ENCODE data around the gene CRNN. TPM values are rescaled to one million over a fixed set of nuclear protein-coding genes. Genes with fewer than 3 reads are reported as not detected.

The CRNN gene
- total RNA-seq, 2 experiments from 2014 or later, result not detected

GRCh38 chr1:152411134-152411533 lies 2.9 kb downstream of the CRNN start:
- intact Hi-C loops (cut with DNase I, micrococcal nuclease), result no loop called here
- CTCF ChIA-PET, result no interaction called here
- Mint-ChIP-seq H3K36me3 (ENCODE audit: low read depth) (no peaks in the 10 kb centered on the region), H3K4me1 (ENCODE audit: low read depth) (no peaks in the 10 kb centered on the region), H3K4me3 (no peak overlapping the region), H3K27ac (no peak overlapping the region), H3K27me3 (peaks cover 37% of the 10 kb centered on the region), H3K9me3 (no peaks in the 10 kb centered on the region)
- DNase-seq, result no peak
- H3K9me3 ChIP-seq (ENCODE audit: control insufficient read depth in 1 of 2, insufficient read depth in 1 of 2, low read length in 2 of 2), result no peaks in the 10 kb centered on the region
- H3K36me3 ChIP-seq (ENCODE audit: insufficient read depth, low read length), result no peaks in the 10 kb centered on the region
- TF ChIP-seq, protein P1, sequence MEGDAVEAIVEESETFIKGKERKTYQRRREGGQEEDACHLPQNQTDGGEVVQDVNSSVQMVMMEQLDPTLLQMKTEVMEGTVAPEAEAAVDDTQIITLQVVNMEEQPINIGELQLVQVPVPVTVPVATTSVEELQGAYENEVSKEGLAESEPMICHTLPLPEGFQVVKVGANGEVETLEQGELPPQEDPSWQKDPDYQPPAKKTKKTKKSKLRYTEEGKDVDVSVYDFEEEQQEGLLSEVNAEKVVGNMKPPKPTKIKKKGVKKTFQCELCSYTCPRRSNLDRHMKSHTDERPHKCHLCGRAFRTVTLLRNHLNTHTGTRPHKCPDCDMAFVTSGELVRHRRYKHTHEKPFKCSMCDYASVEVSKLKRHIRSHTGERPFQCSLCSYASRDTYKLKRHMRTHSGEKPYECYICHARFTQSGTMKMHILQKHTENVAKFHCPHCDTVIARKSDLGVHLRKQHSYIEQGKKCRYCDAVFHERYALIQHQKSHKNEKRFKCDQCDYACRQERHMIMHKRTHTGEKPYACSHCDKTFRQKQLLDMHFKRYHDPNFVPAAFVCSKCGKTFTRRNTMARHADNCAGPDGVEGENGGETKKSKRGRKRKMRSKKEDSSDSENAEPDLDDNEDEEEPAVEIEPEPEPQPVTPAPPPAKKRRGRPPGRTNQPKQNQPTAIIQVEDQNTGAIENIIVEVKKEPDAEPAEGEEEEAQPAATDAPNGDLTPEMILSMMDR (IDR thresholded peaks at IDR 0.05), result no peak
- H3K4me3 ChIP-seq (ENCODE audit: low read length), result no peak overlapping the region
- ATAC-seq (ENCODE audit: poor library complexity), result no peak
- H3K27ac ChIP-seq (ENCODE audit: low read depth in 1 of 2, low read length in 2 of 2), result no peak overlapping the region
- POLR2A ChIA-PET, result no interaction called here
- peaks cover 5 to 7% of the 10 kb centered on the region in 2 experiments for H3K27me3 ChIP-seq (ENCODE audit: control insufficient read depth in 1 of 2, insufficient read depth in 2 of 2, low read length in 2 of 2)
- H3K4me1 ChIP-seq (ENCODE audit: insufficient read depth, low read length), result no peaks in the 10 kb centered on the region

GRCh38 chr1:152410599-152410998 lies 3.5 kb downstream of the CRNN start:
- no peak overlapping the region for H3K27ac Mint-ChIP-seq
- no peak overlapping the region for H3K4me3 Mint-ChIP-seq
- no peaks in the 10 kb centered on the region for H3K4me1 ChIP-seq (ENCODE audit: insufficient read depth, low read length)
- H3K36me3 Mint-ChIP-seq (ENCODE audit: low read depth), result no peaks in the 10 kb centered on the region
- H3K9me3 ChIP-seq (ENCODE audit: control insufficient read depth in 1 of 2, insufficient read depth in 1 of 2, low read length in 2 of 2), result no peaks in the 10 kb centered on the region
- H3K9me3 Mint-ChIP-seq, result no peaks in the 10 kb centered on the region
- H3K27me3 ChIP-seq (ENCODE audit: control insufficient read depth in 1 of 2, insufficient read depth in 2 of 2, low read length in 2 of 2), result peaks cover 0 to 4% of the 10 kb centered on the region in 2 experiments
- H3K4me3 ChIP-seq (ENCODE audit: low read length), result no peak overlapping the region
- H3K27ac ChIP-seq (ENCODE audit: low read depth in 1 of 2, low read length in 2 of 2), result no peak overlapping the region
- TF ChIP-seq, protein P1 (IDR thresholded peaks at IDR 0.05), result no peak
- H3K4me1 Mint-ChIP-seq (ENCODE audit: low read depth), result no peaks in the 10 kb centered on the region
- CTCF ChIA-PET, result no interaction called here
- peaks cover 35% of the 10 kb centered on the region for H3K27me3 Mint-ChIP-seq
- ATAC-seq (ENCODE audit: poor library complexity), result no peak
- intact Hi-C loops (cut with DNase I, micrococcal nuclease), result no loop called here
- H3K36me3 ChIP-seq (ENCODE audit: insufficient read depth, low read length), result no peaks in the 10 kb centered on the region
- DNase-seq, result no peak
- POLR2A ChIA-PET, result no interaction called here

DNA sequence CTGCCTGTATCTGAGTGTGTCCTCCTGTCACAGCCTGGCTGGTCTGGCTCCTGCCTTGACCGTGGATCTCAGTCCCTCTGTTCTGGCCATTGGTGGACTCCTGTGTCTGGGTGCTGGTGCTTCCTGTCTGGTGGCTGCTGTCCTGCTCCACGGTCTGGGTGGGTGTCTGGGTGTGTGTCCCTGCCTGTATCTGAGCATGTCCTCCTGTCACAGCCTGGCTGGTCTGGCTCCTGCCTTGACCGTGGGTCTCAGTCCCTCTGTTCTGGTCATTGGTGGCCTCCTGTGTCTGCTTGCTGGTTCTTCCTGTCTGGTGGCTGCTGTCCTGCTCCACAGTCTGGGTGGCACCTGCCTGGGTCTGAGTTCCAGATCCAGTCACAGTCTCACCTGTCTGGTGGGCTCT lies 4.0 kb downstream of the CRNN start:
- TF ChIP-seq, protein P1 (IDR thresholded peaks at IDR 0.05), result no peak
- H3K36me3 Mint-ChIP-seq (ENCODE audit: low read depth), result no peaks in the 10 kb centered on the region
- no peak overlapping the region for H3K27ac Mint-ChIP-seq
- H3K4me3 Mint-ChIP-seq, result no peak overlapping the region
- ChIA-PET CTCF (no interaction called here), POLR2A (no interaction called here)
- H3K4me1 Mint-ChIP-seq (ENCODE audit: low read depth), result no peaks in the 10 kb centered on the region
- Histone ChIP-seq H3K9me3 (ENCODE audit: control insufficient read depth in 1 of 2, insufficient read depth in 1 of 2, low read length in 2 of 2) (no peaks in the 10 kb centered on the region), H3K4me1 (ENCODE audit: insufficient read depth, low read length) (no peaks in the 10 kb centered on the region), H3K27me3 (ENCODE audit: control insufficient read depth in 1 of 2, insufficient read depth in 2 of 2, low read length in 2 of 2) (peaks cover 1 to 4% of the 10 kb centered on the region in 2 experiments), H3K36me3 (ENCODE audit: insufficient read depth, low read length) (no peaks in the 10 kb centered on the region), H3K4me3 (ENCODE audit: low read length) (no peak overlapping the region), H3K27ac (ENCODE audit: low read depth in 1 of 2, low read length in 2 of 2) (no peak overlapping the region)
- intact Hi-C loops (cut with DNase I, micrococcal nuclease), result no loop called here
- ATAC-seq (ENCODE audit: poor library complexity) (no peak), DNase-seq (no peak)
- peaks cover 29% of the 10 kb centered on the region for H3K27me3 Mint-ChIP-seq
- H3K9me3 Mint-ChIP-seq, result no peaks in the 10 kb centered on the region

All from CD4-positive, alpha-beta T cell (primary cell).